ENCODE results near the gene RNF157. TPM values are rescaled to one million over a fixed set of nuclear protein-coding genes. Genes with fewer than 3 reads are reported as not detected.

The RNF157 gene
- total RNA-seq, 1 experiment from 2014 or later = 4.0 TPM

- in situ Hi-C loops (cut with HindIII; ENCODE audit: low pct_unique_long_range_greater_than_20kb, low sequenced_read_pairs) (no loop called here), intact Hi-C loops (cut with micrococcal nuclease; ENCODE audit: unreplicated experiment) (no loop called here)
- Histone ChIP-seq H3K9me3 (ENCODE audit: control insufficient read depth, insufficient read depth, low read depth, low read length) (no peaks in the 10 kb centered on the region), H3K27ac (ENCODE audit: low read length) (no peak overlapping the region), H3K36me3 (ENCODE audit: control insufficient read depth, insufficient read depth, low read length) (no peaks in the 10 kb centered on the region), H3K4me3 (ENCODE audit: low read depth in 2 of 2, low read length in 2 of 2) (no peak overlapping the region), H3K4me1 (ENCODE audit: control insufficient read depth, insufficient read depth, low read length) (peaks cover 5% of the 10 kb centered on the region), H3K27me3 (ENCODE audit: control insufficient read depth, insufficient read depth, low read length) (no peaks in the 10 kb centered on the region)
- BruUV-seq (replicated peaks) = no TSS peak
- ATAC-seq (no peak), DNase-seq (ENCODE audit: low read depth, low spot score) (no peak)
- ChIA-PET POLR2A (no interaction called here), CTCF (no interaction called here)
- TF ChIP-seq CTCF (IDR thresholded peaks at IDR 0.05) (no peak), SIN3A (IDR thresholded peaks at IDR 0.05; ENCODE audit: borderline replicate concordance, insufficient read depth, low read depth, low read length) (no peak), REST (IDR thresholded peaks at IDR 0.05; ENCODE audit: insufficient read depth in 1 of 2, low read depth in 2 of 2, low read length in 1 of 2) (no peak), POLR2AphosphoS5 (IDR thresholded peaks at IDR 0.05; ENCODE audit: low read depth, low read length) (no peak), TCF7L2 (IDR thresholded peaks at IDR 0.05; ENCODE audit: low read depth, low read length) (no peak)
Observed at GRCh38 chr17:76250141-76250540, 9.8 kb upstream of the RNF157 start.

GRCh38 chr17:76248013-76248782, 7.9 kb upstream of the RNF157 start:
- ATAC-seq (no peak), DNase-seq (ENCODE audit: low read depth, low spot score) (no peak)
- no TSS peak for BruUV-seq (replicated peaks)
- H3K4me1 ChIP-seq (ENCODE audit: control insufficient read depth, insufficient read depth, low read length) = peaks cover 5% of the 10 kb centered on the region
- no peaks in the 10 kb centered on the region for H3K9me3 ChIP-seq (ENCODE audit: control insufficient read depth, insufficient read depth, low read depth, low read length)
- in situ Hi-C loops (cut with HindIII; ENCODE audit: low pct_unique_long_range_greater_than_20kb, low sequenced_read_pairs) (no loop called here), intact Hi-C loops (cut with micrococcal nuclease; ENCODE audit: unreplicated experiment) (no loop called here)
- TF ChIP-seq SIN3A (IDR thresholded peaks at IDR 0.05; ENCODE audit: borderline replicate concordance, insufficient read depth, low read depth, low read length) = no peak
- TF ChIP-seq REST (IDR thresholded peaks at IDR 0.05; ENCODE audit: insufficient read depth in 1 of 2, low read depth in 2 of 2, low read length in 1 of 2) = no peak
- TF ChIP-seq POLR2AphosphoS5 (IDR thresholded peaks at IDR 0.05; ENCODE audit: low read depth, low read length) = no peak
- TF ChIP-seq TCF7L2 (IDR thresholded peaks at IDR 0.05; ENCODE audit: low read depth, low read length) = no peak
- no peak for TF ChIP-seq CTCF (IDR thresholded peaks at IDR 0.05)
- ChIA-PET CTCF (interaction anchor here (0.6 to 1.2 kb wide), 2 partner anchors 31 to 69 kb away, joined by 3 to 6 read pairs; no protein-coding TSS in a partner anchor), POLR2A (no interaction called here)
- peaks cover 2% of the 10 kb centered on the region; the same call in 1 of the 2 replicates for H3K27me3 ChIP-seq (ENCODE audit: control insufficient read depth, insufficient read depth, low read length)
- no peaks in the 10 kb centered on the region for H3K36me3 ChIP-seq (ENCODE audit: control insufficient read depth, insufficient read depth, low read length)
- H3K4me3 ChIP-seq (ENCODE audit: low read depth in 2 of 2, low read length in 2 of 2) = no peak overlapping the region
- no peak overlapping the region for H3K27ac ChIP-seq (ENCODE audit: low read length)

Measured in Panc1 (cell line).